ENCODE results near the gene RBAK. TPM values are rescaled to one million over a fixed set of nuclear protein-coding genes. Genes with fewer than 3 reads are reported as not detected.
"Not testable (repeated sequence)": the region's sequence is repeated elsewhere in the genome, so short reads cannot be mapped to it uniquely, and the experiment has no call there.

Gene RBAK
- total RNA-seq, 2 experiments from 2014 or later, result 7.4 to 18.5 TPM

GRCh38 chr7:5036446-5036845 is 9.2 kb upstream of the RBAK start:
- intact Hi-C loops (cut with micrococcal nuclease; ENCODE audit: unreplicated experiment), result no loop called here
- DNase-seq (ENCODE audit: low spot score), result no peak
- no peak overlapping the region for H3K27ac ChIP-seq (ENCODE audit: low read depth, low read length, poor library complexity, severe bottlenecking)
- no peaks in the 10 kb centered on the region for H3K36me3 ChIP-seq (ENCODE audit: insufficient read depth, low read length)
- no peaks in the 10 kb centered on the region for H3K9me3 ChIP-seq (ENCODE audit: low read length)
- H2AFZ ChIP-seq (ENCODE audit: low read length), result no peak overlapping the region
- no peaks in the 10 kb centered on the region for H4K20me1 ChIP-seq (ENCODE audit: insufficient read depth, low read length)
- TF ChIP-seq EZH2phosphoT487 (IDR thresholded peaks at IDR 0.05; ENCODE audit: borderline replicate concordance, low read depth, low read length) (no peak), CTCF (conservative IDR thresholded peaks at IDR 0.05; ENCODE audit: low read length) (no peak)
- ChIA-PET CTCF (ENCODE audit: unreplicated experiment) (no interaction called here), POLR2A (no interaction called here)
- H3K79me2 ChIP-seq (ENCODE audit: insufficient read depth, low read depth, low read length), result no peaks in the 10 kb centered on the region
- no TSS peak for BruUV-seq (replicated peaks)
- no peak overlapping the region for H3K4me2 ChIP-seq (ENCODE audit: low read length)
- no peaks in the 10 kb centered on the region for H3K9me2 ChIP-seq (ENCODE audit: insufficient read depth, low read length)
- H3K4me1 ChIP-seq (ENCODE audit: insufficient read depth, low read length, poor library complexity, severe bottlenecking), result no peaks in the 10 kb centered on the region
- H3K4me3 ChIP-seq (ENCODE audit: low read depth, low read length, poor library complexity, severe bottlenecking), result no peak overlapping the region

GRCh38 chr7:5041047-5041446 is 4.6 kb upstream of the RBAK start:
- Histone ChIP-seq H3K4me1 (ENCODE audit: insufficient read depth, low read length, poor library complexity, severe bottlenecking) (peaks cover 9% of the 10 kb centered on the region), H3K4me2 (ENCODE audit: low read length) (no peak overlapping the region), H2AFZ (ENCODE audit: low read length) (no peak overlapping the region), H3K9me3 (ENCODE audit: low read length) (no peaks in the 10 kb centered on the region), H3K4me3 (ENCODE audit: low read depth, low read length, poor library complexity, severe bottlenecking) (no peak overlapping the region), H3K36me3 (ENCODE audit: insufficient read depth, low read length) (no peaks in the 10 kb centered on the region), H3K27ac (ENCODE audit: low read depth, low read length, poor library complexity, severe bottlenecking) (no peak overlapping the region), H3K9me2 (ENCODE audit: insufficient read depth, low read length) (no peaks in the 10 kb centered on the region), H4K20me1 (ENCODE audit: insufficient read depth, low read length) (no peaks in the 10 kb centered on the region), H3K79me2 (ENCODE audit: insufficient read depth, low read depth, low read length) (peaks cover 3% of the 10 kb centered on the region)
- no peak for TF ChIP-seq CTCF (conservative IDR thresholded peaks at IDR 0.05; ENCODE audit: low read length)
- TF ChIP-seq EZH2phosphoT487 (IDR thresholded peaks at IDR 0.05; ENCODE audit: borderline replicate concordance, low read depth, low read length), result no peak
- CTCF ChIA-PET (ENCODE audit: unreplicated experiment), result no interaction called here
- intact Hi-C loops (cut with micrococcal nuclease; ENCODE audit: unreplicated experiment), result no loop called here
- no TSS peak for BruUV-seq (replicated peaks)
- POLR2A ChIA-PET, result no interaction called here
- DNase-seq (ENCODE audit: low spot score), result no peak

GRCh38 chr7:5043661-5044060 is 2.0 kb upstream of the RBAK start:
- Histone ChIP-seq H4K20me1 (ENCODE audit: insufficient read depth, low read length) (no peaks in the 10 kb centered on the region), H2AFZ (ENCODE audit: low read length) (no peak overlapping the region; the same call in 1 of the 2 replicates), H3K79me2 (ENCODE audit: insufficient read depth, low read depth, low read length) (peaks cover 15% of the 10 kb centered on the region), H3K27ac (ENCODE audit: low read depth, low read length, poor library complexity, severe bottlenecking) (no peak overlapping the region), H3K9me2 (ENCODE audit: insufficient read depth, low read length) (no peaks in the 10 kb centered on the region), H3K4me2 (ENCODE audit: low read length) (no peak overlapping the region), H3K36me3 (ENCODE audit: insufficient read depth, low read length) (peaks cover 5% of the 10 kb centered on the region), H3K4me1 (ENCODE audit: insufficient read depth, low read length, poor library complexity, severe bottlenecking) (peaks cover 13% of the 10 kb centered on the region), H3K4me3 (ENCODE audit: low read depth, low read length, poor library complexity, severe bottlenecking) (no peak overlapping the region), H3K9me3 (ENCODE audit: low read length) (no peaks in the 10 kb centered on the region)
- DNase-seq (ENCODE audit: low spot score), result no peak
- BruUV-seq (replicated peaks), result no TSS peak
- CTCF ChIA-PET (ENCODE audit: unreplicated experiment), result no interaction called here
- intact Hi-C loops (cut with micrococcal nuclease; ENCODE audit: unreplicated experiment), result no loop called here
- POLR2A ChIA-PET, result interaction anchor here (0.6 kb wide), 1 partner anchor 71 kb away, joined by 6 read pairs; no protein-coding TSS in a partner anchor
- TF ChIP-seq EZH2phosphoT487 (IDR thresholded peaks at IDR 0.05; ENCODE audit: borderline replicate concordance, low read depth, low read length) (no peak), CTCF (conservative IDR thresholded peaks at IDR 0.05; ENCODE audit: low read length) (no peak)

DNA sequence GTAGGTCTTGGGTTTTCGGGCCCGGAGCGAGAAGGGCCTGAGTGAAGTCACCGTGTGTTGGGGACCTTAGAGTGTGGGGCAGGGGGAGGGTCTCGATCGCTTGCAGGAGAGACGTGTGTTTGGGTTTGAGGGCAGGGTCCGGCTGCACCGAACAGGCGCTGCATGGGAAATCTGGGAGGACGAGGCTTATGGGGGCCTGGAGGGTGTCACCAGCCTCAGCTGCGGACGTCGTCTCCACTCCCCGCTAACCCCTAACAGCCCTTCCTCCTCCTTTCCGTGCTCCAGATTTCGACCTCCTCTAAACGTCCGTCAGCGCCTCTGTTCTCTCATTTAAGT is 705 bp downstream of the RBAK start:
- H3K4me3 ChIP-seq (ENCODE audit: low read depth, low read length, poor library complexity, severe bottlenecking), result peak overlapping the region; percentile 86
- 0 out of 2 replicates have a peak overlapping the region, but pooled peaks have one; percentile 82 for H2AFZ ChIP-seq (ENCODE audit: low read length)
- H3K9me3 ChIP-seq (ENCODE audit: low read length); POLR2A ChIA-PET; intact Hi-C loops (cut with micrococcal nuclease; ENCODE audit: unreplicated experiment); BruUV-seq (replicated peaks); H3K9me2 ChIP-seq (ENCODE audit: insufficient read depth, low read length); H4K20me1 ChIP-seq (ENCODE audit: insufficient read depth, low read length); CTCF ChIA-PET (ENCODE audit: unreplicated experiment); H3K27ac ChIP-seq (ENCODE audit: low read depth, low read length, poor library complexity, severe bottlenecking): not testable (repeated sequence)
- H3K4me2 ChIP-seq (ENCODE audit: low read length), result peak overlapping the region; percentile 79
- peaks cover 32% of the 10 kb centered on the region for H3K36me3 ChIP-seq (ENCODE audit: insufficient read depth, low read length)
- DNase-seq (ENCODE audit: low spot score), result peak; percentile 8
- peaks cover 13% of the 10 kb centered on the region for H3K4me1 ChIP-seq (ENCODE audit: insufficient read depth, low read length, poor library complexity, severe bottlenecking)
- H3K79me2 ChIP-seq (ENCODE audit: insufficient read depth, low read depth, low read length), result peaks cover 21% of the 10 kb centered on the region

Measured in OCI-LY7 (cell line).